Measurements from ENCODE around the gene DUSP19.

The DUSP19 gene

DNA sequence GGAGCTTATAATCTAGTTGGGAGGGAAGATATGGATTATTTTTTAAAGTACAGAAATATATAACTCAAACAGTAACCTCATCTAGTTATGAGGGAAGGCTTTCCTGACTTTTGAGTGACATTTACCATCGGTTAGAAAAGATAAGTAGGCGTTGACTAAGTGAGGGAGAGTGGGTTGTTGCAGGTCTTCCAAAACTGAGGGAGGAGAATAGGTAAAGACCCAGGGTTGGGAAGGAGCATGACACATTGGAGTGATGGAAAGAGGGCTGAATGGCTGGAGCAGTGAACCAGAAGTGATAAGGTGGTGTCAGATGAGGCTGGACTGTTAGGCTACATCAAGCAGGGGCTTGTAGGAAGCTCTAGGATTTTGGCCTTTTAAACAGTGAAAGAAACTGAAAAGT lies 35.1 kb downstream of the DUSP19 start:
- H3K4me3 ChIP-seq (ENCODE audit: low read depth, low read length), result no peak overlapping the region
- TF ChIP-seq, protein P1, sequence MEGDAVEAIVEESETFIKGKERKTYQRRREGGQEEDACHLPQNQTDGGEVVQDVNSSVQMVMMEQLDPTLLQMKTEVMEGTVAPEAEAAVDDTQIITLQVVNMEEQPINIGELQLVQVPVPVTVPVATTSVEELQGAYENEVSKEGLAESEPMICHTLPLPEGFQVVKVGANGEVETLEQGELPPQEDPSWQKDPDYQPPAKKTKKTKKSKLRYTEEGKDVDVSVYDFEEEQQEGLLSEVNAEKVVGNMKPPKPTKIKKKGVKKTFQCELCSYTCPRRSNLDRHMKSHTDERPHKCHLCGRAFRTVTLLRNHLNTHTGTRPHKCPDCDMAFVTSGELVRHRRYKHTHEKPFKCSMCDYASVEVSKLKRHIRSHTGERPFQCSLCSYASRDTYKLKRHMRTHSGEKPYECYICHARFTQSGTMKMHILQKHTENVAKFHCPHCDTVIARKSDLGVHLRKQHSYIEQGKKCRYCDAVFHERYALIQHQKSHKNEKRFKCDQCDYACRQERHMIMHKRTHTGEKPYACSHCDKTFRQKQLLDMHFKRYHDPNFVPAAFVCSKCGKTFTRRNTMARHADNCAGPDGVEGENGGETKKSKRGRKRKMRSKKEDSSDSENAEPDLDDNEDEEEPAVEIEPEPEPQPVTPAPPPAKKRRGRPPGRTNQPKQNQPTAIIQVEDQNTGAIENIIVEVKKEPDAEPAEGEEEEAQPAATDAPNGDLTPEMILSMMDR (IDR thresholded peaks at IDR 0.05; ENCODE audit: borderline replicate concordance, insufficient read depth, low read depth, low read length), result no peak

DNA sequence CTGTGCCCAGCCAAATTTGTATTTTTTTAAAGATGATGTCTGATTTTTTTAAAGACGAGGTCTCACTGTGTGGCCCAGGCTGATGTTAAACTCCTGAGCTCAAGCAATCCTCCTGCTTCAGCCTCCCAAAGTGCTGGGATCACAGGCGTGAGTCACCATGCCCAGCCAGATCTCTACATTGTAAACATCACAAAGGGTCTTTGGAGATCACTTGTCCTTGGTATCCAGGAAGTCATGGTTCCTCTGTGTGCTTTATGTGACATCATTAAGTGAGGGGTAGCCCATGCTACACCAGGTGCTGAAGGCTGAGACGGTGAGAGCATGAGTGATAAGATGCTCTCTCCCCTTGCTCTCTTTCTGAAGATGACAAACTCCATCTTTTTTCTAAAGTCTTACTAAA lies 38.7 kb downstream of the DUSP19 start:
- H3K4me3 ChIP-seq (ENCODE audit: low read depth, low read length), result no peak overlapping the region
- TF ChIP-seq, protein P1 (IDR thresholded peaks at IDR 0.05; ENCODE audit: borderline replicate concordance, insufficient read depth, low read depth, low read length), result no peak

DNA sequence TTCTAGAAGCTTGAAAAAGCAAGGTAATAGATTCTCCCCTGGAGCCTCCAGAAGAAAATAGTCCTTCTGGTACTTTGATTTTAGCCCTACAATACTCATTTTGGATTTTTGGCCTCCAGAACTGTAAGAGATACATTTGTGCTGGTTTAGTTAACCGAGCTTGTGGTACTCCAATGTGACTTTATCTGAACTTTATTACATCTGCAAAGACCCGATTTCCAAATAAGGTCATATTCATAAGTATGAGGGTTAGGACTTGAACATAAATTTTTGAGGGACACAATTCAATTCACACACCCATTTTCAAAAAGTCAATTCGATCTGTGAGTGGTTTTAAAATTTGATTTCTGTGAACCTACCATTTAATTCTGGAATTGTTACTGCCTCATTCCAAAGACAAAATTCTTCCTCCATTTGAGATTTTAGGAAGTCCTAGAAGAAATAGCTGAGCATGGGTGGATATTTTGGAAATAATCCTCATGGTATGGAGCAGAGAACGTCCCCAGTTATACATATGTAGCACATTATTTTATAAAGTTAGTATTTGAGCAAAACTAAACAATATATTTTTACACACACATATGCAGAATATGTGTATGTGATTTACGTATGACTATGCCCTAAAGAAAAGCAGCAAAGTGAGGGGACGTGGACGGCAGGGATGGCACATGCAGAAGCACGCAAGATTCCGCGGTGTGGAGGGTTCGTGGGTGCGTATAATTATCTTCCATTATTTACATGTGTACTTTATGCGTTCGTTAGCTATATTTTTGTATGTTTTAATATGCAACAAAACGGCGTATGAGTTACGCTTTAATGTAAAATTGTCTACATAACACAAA lies 44.8 kb downstream of the DUSP19 start:
- TF ChIP-seq, protein P1 (IDR thresholded peaks at IDR 0.05; ENCODE audit: borderline replicate concordance, insufficient read depth, low read depth, low read length), result no peak
- H3K4me3 ChIP-seq (ENCODE audit: low read depth, low read length), result peak overlapping the region; percentile 87

DNA sequence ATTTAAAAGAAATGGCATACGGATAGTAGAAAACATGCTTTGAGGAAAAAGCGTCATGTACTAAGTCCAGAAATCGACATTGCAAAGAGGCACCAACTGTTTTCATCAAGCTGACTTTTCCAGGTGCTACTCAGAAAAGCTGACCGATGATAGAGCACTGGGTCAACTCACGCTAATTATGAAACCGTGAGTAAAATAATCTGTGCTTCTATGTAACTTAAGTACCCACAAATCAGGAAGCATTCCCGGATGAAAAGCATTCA lies 45.3 kb downstream of the DUSP19 start:
- TF ChIP-seq, protein P1 (IDR thresholded peaks at IDR 0.05; ENCODE audit: borderline replicate concordance, insufficient read depth, low read depth, low read length), result no peak
- H3K4me3 ChIP-seq (ENCODE audit: low read depth, low read length), result peak overlapping the region; percentile 87

DNA sequence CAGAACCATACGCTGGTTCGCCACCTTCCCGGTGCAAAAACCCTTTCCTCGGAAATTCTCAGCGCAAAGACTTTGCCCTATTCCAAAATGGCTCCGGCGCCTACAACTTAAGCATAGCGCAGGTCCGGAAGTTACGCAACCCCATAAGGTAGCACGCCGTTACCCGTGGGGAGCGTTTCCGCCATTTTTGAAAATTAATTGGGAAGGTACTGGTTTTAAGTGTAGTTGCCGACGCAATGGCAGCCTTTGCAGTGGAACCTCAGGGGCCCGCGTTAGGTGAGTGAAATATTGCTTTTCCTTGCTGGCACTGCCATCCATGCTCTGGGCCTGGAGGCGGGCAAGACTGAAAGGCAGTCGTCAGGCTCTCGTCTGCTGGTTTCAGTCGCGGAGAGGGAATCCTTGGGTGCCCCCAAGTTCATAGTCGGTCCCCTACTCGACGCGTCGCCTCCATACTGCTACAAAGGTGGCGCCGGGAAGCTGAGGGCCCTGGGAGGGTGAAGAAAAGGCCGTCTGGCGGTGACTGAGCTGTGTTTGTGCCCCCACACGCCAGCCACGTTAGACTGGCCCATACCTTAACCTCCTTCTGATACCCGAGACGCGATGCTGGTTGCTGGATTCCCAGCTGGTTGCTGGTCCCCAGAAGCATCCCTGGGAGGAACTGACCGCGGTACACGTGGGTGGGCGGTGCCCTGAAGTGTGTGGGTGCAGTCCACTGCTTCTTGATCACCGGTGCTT lies 45.8 kb downstream of the DUSP19 start, which contains the start of gene NUP35:
NUP35 (plus strand) TSS at position 222 of the 735 bp plus-strand sequence; CDS start at position 237, 15 bp downstream.
- H3K4me3 ChIP-seq (ENCODE audit: low read depth, low read length), result peak within 1 kb of the TSS; percentile 87
- TF ChIP-seq, protein P1 (IDR thresholded peaks at IDR 0.05; ENCODE audit: borderline replicate concordance, insufficient read depth, low read depth, low read length), result no peak

DNA sequence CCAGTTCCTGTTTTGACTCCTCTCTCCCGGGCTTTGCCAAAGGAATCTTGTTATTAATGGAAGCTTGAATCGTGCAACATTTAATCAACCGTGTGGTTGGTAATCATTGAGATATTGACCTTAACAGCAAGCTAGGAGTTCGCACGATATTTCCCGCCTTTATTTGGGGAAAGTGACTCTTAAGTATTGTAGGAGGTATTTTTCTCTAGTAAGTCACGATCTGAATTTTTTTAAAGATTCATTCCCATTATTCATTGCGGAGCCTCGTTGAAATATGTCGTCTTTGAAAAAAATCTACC lies 46.4 kb downstream of the DUSP19 start:
- H3K4me3 ChIP-seq (ENCODE audit: low read depth, low read length), result peak overlapping the region; percentile 87
- TF ChIP-seq, protein P1 (IDR thresholded peaks at IDR 0.05; ENCODE audit: borderline replicate concordance, insufficient read depth, low read depth, low read length), result no peak

Data from GM12875 (cell line).